ENCODE data around the gene GRAMD1A.

GRCh38 chr19:35042056-35042730 is 42.1 kb downstream of the GRAMD1A start:
- no peak for TF ChIP-seq EZH2 (IDR thresholded peaks at IDR 0.05)
- TF ChIP-seq POLR2AphosphoS5 (IDR thresholded peaks at IDR 0.05; ENCODE audit: borderline replicate concordance, low read depth, low read length): no peak
- no peak for TF ChIP-seq FOXP2 (optimal IDR thresholded peaks at IDR 0.05; ENCODE audit: control extremely low read depth, extremely low read length, insufficient read depth)
